MM.1S (cell line): ENCODE data around the gene IL7R.

Experiments
- DNase-seq: peaks from one replicate; pipeline ENCODE4 v3.0.0-alpha.2; 2015
- H2AFZ ChIP-seq: fragments of 300-600 bp; sonication (generic); 2 replicates; pipeline ENCODE4 v1.6.0; 2016; ENCODE audit warnings: antibody characterized with exemption, low read length
- H3F3A ChIP-seq: fragments of 300-600 bp; sonication (generic); 2 replicates; pipeline ENCODE4 v1.6.1; 2016; ENCODE audit warnings: mild to moderate bottlenecking, antibody characterized with exemption, low read length, moderate library complexity, mixed read lengths; ENCODE audit not compliant: insufficient read depth
- H3K27ac ChIP-seq: fragments of 300-600 bp; sonication (generic); 2 replicates; pipeline ENCODE4 v1.5.1; 2016; ENCODE audit warnings: mild to moderate bottlenecking, low read length
- H3K27me3 ChIP-seq: fragments of 300-600 bp; sonication (generic); replicated peaks from 2 replicates; pipeline ENCODE4 v1.6.0; 2016; ENCODE audit warnings: low read length; ENCODE audit not compliant: insufficient read depth
- H3K36me3 ChIP-seq: fragments of 300-600 bp; sonication (generic); replicated peaks from 2 replicates; pipeline ENCODE4 v1.6.1; 2016; ENCODE audit warnings: mild to moderate bottlenecking, low read length, mixed read lengths; ENCODE audit not compliant: insufficient read depth
- H3K4me1 ChIP-seq: fragments of 300-600 bp; sonication (generic); 2 replicates; pipeline ENCODE4 v1.6.1; 2016; ENCODE audit warnings: low read length, mixed read lengths
- H3K4me2 ChIP-seq: fragments of 300-600 bp; sonication (generic); 2 replicates; pipeline ENCODE4 v1.6.0; 2016; ENCODE audit warnings: low read depth, low read length
- H3K4me3 ChIP-seq: fragments of 300-600 bp; sonication (generic); 2 replicates; pipeline ENCODE4 v1.5.1; 2016; ENCODE audit warnings: low read length, mixed read lengths
- H3K79me2 ChIP-seq: fragments of 300-600 bp; sonication (generic); 2 replicates; pipeline ENCODE4 v1.6.1; 2016; ENCODE audit warnings: mixed run types, low read length, mixed read lengths
- H3K9ac ChIP-seq: fragments of 300-600 bp; sonication (generic); 2 replicates; pipeline ENCODE4 v1.6.1; 2016; ENCODE audit warnings: low read length, mixed read lengths
- H3K9me2 ChIP-seq: fragments of 300-600 bp; sonication (generic); replicated peaks from 2 replicates; pipeline ENCODE4 v1.6.1; 2016; ENCODE audit warnings: mild to moderate bottlenecking, low read length, mixed read lengths; ENCODE audit not compliant: insufficient read depth
- H3K9me3 ChIP-seq: fragments of 300-600 bp; sonication (generic); replicated peaks from 2 replicates; pipeline ENCODE4 v1.6.1; 2016; ENCODE audit warnings: mild to moderate bottlenecking, low read length, mixed read lengths; ENCODE audit not compliant: insufficient read depth
- H4K20me1 ChIP-seq: fragments of 300-600 bp; sonication (generic); 2 replicates; pipeline ENCODE4 v1.6.1; 2016; ENCODE audit warnings: mild to moderate bottlenecking, low read length, moderate library complexity, mixed read lengths; ENCODE audit not compliant: insufficient read depth
- CTCF ChIP-seq: fragments of 300-600 bp; sonication (generic); IDR thresholded peaks from 2 replicates; pipeline ENCODE4 v1.5.1; 2016; ENCODE audit warnings: antibody characterized with exemption, low read length, mixed read lengths
- EZH2 ChIP-seq: fragments of 300-600 bp; sonication (generic); optimal IDR thresholded peaks from 2 replicates; pipeline ENCODE3; 2017; ENCODE audit warnings: low read depth, mild to moderate bottlenecking, antibody characterized with exemption, low read length, mixed read lengths
- EZH2phosphoT487 ChIP-seq: fragments of 300-600 bp; sonication (generic); IDR thresholded peaks from 2 replicates; pipeline ENCODE4 v1.6.1; 2018; ENCODE audit warnings: antibody characterized with exemption, low read length

IL7R gene, protein sequence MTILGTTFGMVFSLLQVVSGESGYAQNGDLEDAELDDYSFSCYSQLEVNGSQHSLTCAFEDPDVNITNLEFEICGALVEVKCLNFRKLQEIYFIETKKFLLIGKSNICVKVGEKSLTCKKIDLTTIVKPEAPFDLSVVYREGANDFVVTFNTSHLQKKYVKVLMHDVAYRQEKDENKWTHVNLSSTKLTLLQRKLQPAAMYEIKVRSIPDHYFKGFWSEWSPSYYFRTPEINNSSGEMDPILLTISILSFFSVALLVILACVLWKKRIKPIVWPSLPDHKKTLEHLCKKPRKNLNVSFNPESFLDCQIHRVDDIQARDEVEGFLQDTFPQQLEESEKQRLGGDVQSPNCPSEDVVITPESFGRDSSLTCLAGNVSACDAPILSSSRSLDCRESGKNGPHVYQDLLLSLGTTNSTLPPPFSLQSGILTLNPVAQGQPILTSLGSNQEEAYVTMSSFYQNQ

DNA sequence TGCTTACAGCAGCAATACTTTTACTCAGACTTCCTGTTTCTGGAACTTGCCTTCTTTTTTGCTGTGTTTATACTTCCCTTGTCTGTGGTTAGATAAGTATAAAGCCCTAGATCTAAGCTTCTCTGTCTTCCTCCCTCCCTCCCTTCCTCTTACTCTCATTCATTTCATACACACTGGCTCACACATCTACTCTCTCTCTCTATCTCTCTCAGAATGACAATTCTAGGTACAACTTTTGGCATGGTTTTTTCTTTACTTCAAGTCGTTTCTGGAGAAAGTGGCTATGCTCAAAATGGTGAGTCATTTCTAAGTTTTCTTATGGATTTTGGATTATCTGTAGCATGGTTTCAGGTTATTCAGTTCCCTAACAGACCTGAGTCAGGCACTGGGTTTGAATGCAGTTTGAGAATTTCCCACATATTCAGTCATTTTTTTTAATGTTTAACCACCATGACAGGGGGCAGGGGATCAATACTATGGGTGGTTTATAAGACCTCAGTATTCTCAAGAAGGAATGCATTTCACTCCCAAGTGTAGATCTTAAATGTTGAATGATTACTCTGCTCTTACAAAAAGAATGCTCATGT is at the start of gene IL7R:
Gene IL7R (plus strand): TSS at position 127 of the 587 bp plus-strand sequence. CDS start 87 bp downstream, at position 214.
- Histone ChIP-seq H3F3A (no peaks in the 10 kb centered on the region), H3K9me2 (no peaks in the 10 kb centered on the region), H3K4me1 (peaks cover 10% of the 10 kb centered on the region), H3K9ac (no peak within 1 kb of the TSS), H3K4me2 (no peak within 1 kb of the TSS), H3K27ac (no peak within 1 kb of the TSS), H3K79me2 (no peaks in the 10 kb centered on the region), H3K4me3 (no peak within 1 kb of the TSS), H3K36me3 (no peaks in the 10 kb centered on the region), H2AFZ (no peak within 1 kb of the TSS), H3K27me3 (no peaks in the 10 kb centered on the region), H3K9me3 (no peaks in the 10 kb centered on the region), H4K20me1 (no peaks in the 10 kb centered on the region)
- TF ChIP-seq CTCF (no peak), EZH2 (no peak), EZH2phosphoT487 (no peak)
- no peak for DNase-seq

- Histone ChIP-seq H3K27me3 (no peaks in the 10 kb centered on the region), H2AFZ (no peak overlapping the region), H3K36me3 (no peaks in the 10 kb centered on the region), H3K9me2 (no peaks in the 10 kb centered on the region), H3K4me3 (no peak overlapping the region), H3K27ac (no peak overlapping the region), H3K9me3 (no peaks in the 10 kb centered on the region; the same call in 1 of the 2 replicates), H3K4me1 (no peaks in the 10 kb centered on the region), H4K20me1 (no peaks in the 10 kb centered on the region), H3K4me2 (no peak overlapping the region), H3K9ac (no peak overlapping the region), H3K79me2 (no peaks in the 10 kb centered on the region), H3F3A (no peaks in the 10 kb centered on the region)
- no peak for DNase-seq
- no peak for TF ChIP-seq EZH2
- TF ChIP-seq CTCF: no peak
- TF ChIP-seq EZH2phosphoT487: no peak
These were observed 46.1 kb upstream of the IL7R start for GRCh38 chr5:35810601-35811000.

GRCh38 chr5:35811108-35811741 is 45.5 kb upstream of the IL7R start:
- Histone ChIP-seq H3K27ac (no peak overlapping the region), H3K4me3 (no peak overlapping the region), H3K4me2 (no peak overlapping the region), H3F3A (no peaks in the 10 kb centered on the region), H3K9me2 (no peaks in the 10 kb centered on the region), H2AFZ (no peak overlapping the region), H3K27me3 (no peaks in the 10 kb centered on the region), H3K79me2 (no peaks in the 10 kb centered on the region), H3K36me3 (no peaks in the 10 kb centered on the region), H3K9me3 (no peaks in the 10 kb centered on the region; the same call in 1 of the 2 replicates), H4K20me1 (no peaks in the 10 kb centered on the region), H3K9ac (no peak overlapping the region), H3K4me1 (no peaks in the 10 kb centered on the region)
- no peak for TF ChIP-seq EZH2phosphoT487
- TF ChIP-seq EZH2: no peak
- no peak for TF ChIP-seq CTCF
- DNase-seq: no peak
